Heart left ventricle (tissue), 16 donors: ENCODE results near the gene EHD4. TPM values are rescaled to one million over a fixed set of nuclear protein-coding genes. Genes with fewer than 3 reads are reported as not detected.
A peak's percentile ranks its signal among the peaks of the same experiment; 100 is the strongest.

Experiments used
- ATAC-seq, 4 donors: fragments of 200-7000 bp; cut with Tn5 transposase; one replicate each; pipeline ENCODE4 v1.9.1; 2020 to 2022; ENCODE audit warnings: moderate library complexity in 4 of 4, mild to moderate bottlenecking in 3 of 4, moderate number of reproducible peaks in 1 of 4
- DNase-seq, 5 donors: peaks; one replicate each; pipeline ENCODE4 v3.0.0-alpha.2; 2020
- H3K27ac ChIP-seq, 12 donors: fragments of 200-600 bp; sonication (generic) in 4 of 12; one replicate each; pipeline versions ENCODE4 v1.5.0 to v1.8.0; 2016 to 2022; ENCODE audit warnings: mild to moderate bottlenecking in 2 of 12
- H3K27me3 ChIP-seq, 9 donors: fragments of 200-600 bp; sonication (generic) in 2 of 9; one replicate each; pipeline versions ENCODE4 v1.5.1 to v1.8.0; 2016 to 2022; ENCODE audit warnings: mild to moderate bottlenecking in 3 of 9
- H3K36me3 ChIP-seq, 9 donors: fragments of 200-600 bp; sonication (generic) in 2 of 9; one replicate each; pipeline versions ENCODE4 v1.5.0 to v1.8.0; 2018 to 2022; ENCODE audit warnings: mild to moderate bottlenecking in 2 of 9
- H3K4me1 ChIP-seq, 12 donors: fragments of 200-600 bp; sonication (generic) in 4 of 12; one replicate each; pipeline versions ENCODE4 v1.5.0 to v1.8.0; 2016 to 2022; ENCODE audit warnings: mild to moderate bottlenecking in 3 of 12
- H3K4me3 ChIP-seq, 12 donors: fragments of 200-600 bp; sonication (generic) in 4 of 12; one replicate each; pipeline versions ENCODE4 v1.5.0 to v1.8.0; 2017 to 2022; ENCODE audit warnings: mild to moderate bottlenecking in 9 of 12, moderate library complexity in 4 of 12
- H3K9me3 ChIP-seq, 12 donors: fragments of 200-600 bp; sonication (generic) in 4 of 12; one replicate each; pipeline versions ENCODE4 v1.5.0 to v1.8.0; 2016 to 2022; ENCODE audit warnings: mild to moderate bottlenecking in 1 of 12
- CTCF ChIP-seq, 12 donors: fragments of 200-600 bp; sonication (generic) in 4 of 12; IDR thresholded peaks; one replicate each; pipeline versions ENCODE4 v1.5.0 to v1.8.0; 2018 to 2022; ENCODE audit warnings: antibody characterized with exemption in 12 of 12, mild to moderate bottlenecking in 5 of 12
- POLR2A ChIP-seq, 2 donors: fragments of 450-650 bp; IDR thresholded peaks; one replicate each; pipeline ENCODE4 v1.6.1; 2017; ENCODE audit warnings: antibody characterized with exemption in 2 of 2, mild to moderate bottlenecking in 2 of 2, moderate library complexity in 2 of 2
- WGBS, 4 donors: extraction: QIAGEN DNeasy Blood & Tissue Kit in 2 of 4; methylation state at CpG; one replicate each; pipeline versions ENCODE4 v1.1.5 to v1.1.7; 2013 to 2018; 5-methylcytosine and 5-hydroxymethylcytosine counted together
- intact Hi-C, 10 donors: fragments of 100-400 bp; cut with DNase I; formaldehyde crosslinking; loops; one replicate each; pipeline versions ENCODE4 v1.11.1 to v1.14.2; 2022
- polyA plus RNA-seq, 2 donors: library from polyadenylated mRNA; stranded (reverse); fragments of 200-250 nt; gene quantifications; one replicate each; pipeline ENCODE4 v1.2.3, GENCODE V29; 2013
- total RNA-seq, 9 donors: library from RNA; depleted of rRNA in 2 of 9; stranded (reverse); fragments of >200 nt in 2 of 9; fragmentation: NEBNext Ultra II Directional in 3 of 9; extraction: Animal tissue kit (Norgen Biotek cat#: 25700) in 3 of 9; gene quantifications; one replicate each; pipeline versions ENCODE4 v1.1.0 to v1.2.4, GENCODE V29; 2016 to 2023
- donor health status: ischemic (EF 13 %, LVEDD 7.1; RV severe dilation, severe dysfunction).
- donor health status: healthy with polysubstance abuse.
- donor health status: DM: no; HTN: yes; CAD: no.
- donor health status: DM: no; HTN: no; CAD: no.
- donor health status: ischemic (EF 25% LVEDD 6.9; RV normal size, moderate dysfunction).
- donor health status: ischemic (EF 25% LVEDD 5.7; RV mildly dilated, moderate dysfunction).
- donor health status: healthy.
- donor health status: DM: yes; HTN: yes; CAD: no.
- donor health status: ischemic (EF 35%, LVEDD 5.7; RV mildly dilated, moderate dysfunction).
- donor health status: nonischemic (EF 11% LVEDD 7.7; RV severe dilation, severe dysfunction).
- donor health status: DM: yes; HTN: yes; CAD: no.
- donor health status: PGD.
- donor health status: ischemic (EF 29% LVEDD 5.4; RV normal size, mild dysfunction).
- donor health status: nonischemic (EF 23%, LVEDD 6.1; RV moderate dilation, normal function).

Gene EHD4
- total and polyA plus RNA-seq, 11 donors = 25.6 to 70.8 (median 43.9) TPM

GRCh38 chr15:41919201-41919820 lies 53.0 kb downstream of the EHD4 start:
- H3K27me3 ChIP-seq = no peaks in the 10 kb centered on the region
- no peaks in the 10 kb centered on the region for H3K9me3 ChIP-seq
- TF ChIP-seq POLR2A (IDR thresholded peaks at IDR 0.05) (no peak), CTCF (IDR thresholded peaks at IDR 0.05) (no peak)
- intact Hi-C loops = loop anchor here in 5 of 10 donors (5.0 to 10.0 kb wide), 4 partner anchors 45 to 135 kb away; partner anchors contain the start of gene EHD4 (in 2 of the 5)
- H3K4me1 ChIP-seq = peaks cover 27 to 99% (median 91%) of the 10 kb centered on the region in 12 donors
- 62 to 71% (median 69%) methylated on average over 25 to 30 of the region's 30 CpGs for WGBS, 4 donors
- peak in 3 of 5 donors; percentile 64 to 70 (median 67) for DNase-seq
- no peak overlapping the region for H3K4me3 ChIP-seq
- peaks cover 0 to 64% (median 12%) of the 10 kb centered on the region in 9 donors for H3K36me3 ChIP-seq
- peak in 3 of 4 donors; percentile 42 to 46 (median 43) for ATAC-seq
- H3K27ac ChIP-seq = peak overlapping the region; percentile 3 to 93 (median 83)

GRCh38 chr15:41918506-41919126 lies 53.7 kb downstream of the EHD4 start:
- 75 to 82% (median 79%) methylated on average over 7 to 8 of the region's 8 CpGs for WGBS, 4 donors
- no peaks in the 10 kb centered on the region for H3K27me3 ChIP-seq
- TF ChIP-seq POLR2A (IDR thresholded peaks at IDR 0.05) (no peak), CTCF (IDR thresholded peaks at IDR 0.05) (no peak)
- peak overlapping the region; percentile 37 to 93 (median 83) for H3K27ac ChIP-seq
- intact Hi-C loops = loop anchor here in 5 of 10 donors (5.0 to 10.0 kb wide), 4 partner anchors 46 to 136 kb away; partner anchors contain the start of gene EHD4 (in 2 of the 5)
- no peak for ATAC-seq
- H3K36me3 ChIP-seq = peaks cover 0 to 64% (median 10%) of the 10 kb centered on the region in 9 donors
- H3K4me3 ChIP-seq = no peak overlapping the region
- no peaks in the 10 kb centered on the region for H3K9me3 ChIP-seq
- H3K4me1 ChIP-seq = peaks cover 27 to 99% (median 92%) of the 10 kb centered on the region in 12 donors
- peak in 1 of 5 donors; percentile 28 for DNase-seq

- no peak overlapping the region for H3K4me3 ChIP-seq
- peaks cover 27 to 100% (median 94%) of the 10 kb centered on the region in 12 donors for H3K4me1 ChIP-seq
- no peaks in the 10 kb centered on the region for H3K9me3 ChIP-seq
- H3K27me3 ChIP-seq = no peaks in the 10 kb centered on the region
- DNase-seq (peak in 2 of 5 donors; percentile 68 to 70), ATAC-seq (peak; percentile 23 to 64 (median 45))
- WGBS, 4 donors = 42 to 55% (median 47%) methylated on average over 9 to 10 of the region's 10 CpGs
- H3K36me3 ChIP-seq = peaks cover 0 to 64% (median 12%) of the 10 kb centered on the region in 9 donors
- intact Hi-C loops = loop anchor here in 5 of 10 donors (5.0 to 10.0 kb wide), 4 partner anchors 47 to 137 kb away; partner anchors contain the start of gene EHD4 (in 2 of the 5)
- peak overlapping the region; percentile 42 to 93 (median 83) for H3K27ac ChIP-seq
- TF ChIP-seq CTCF (IDR thresholded peaks at IDR 0.05) (no peak), POLR2A (IDR thresholded peaks at IDR 0.05) (no peak)
Measured at GRCh38 chr15:41917767-41918430, 54.5 kb downstream of the EHD4 start.
